ENCODE data around the gene PSD2.

GRCh38 chr5:139848508-139849100 lies 53.0 kb downstream of the PSD2 start:
- TF ChIP-seq REST (IDR thresholded peaks at IDR 0.05; ENCODE audit: insufficient read depth in 1 of 2, low read depth in 2 of 2, low read length in 2 of 2) (no peak), POLR2AphosphoS5 (IDR thresholded peaks at IDR 0.05; ENCODE audit: low read depth, low read length) (no peak), TAF1 (IDR thresholded peaks at IDR 0.05; ENCODE audit: borderline replicate concordance, insufficient read depth, low read length) (no peak)
